Smooth muscle cell of the brain vasculature (primary cell): ENCODE data around the gene IFITM2.
"Not testable (repeated sequence)": the region's sequence is repeated elsewhere in the genome, so short reads cannot be mapped to it uniquely, and the experiment has no call there.

Experiments used
- DNase-seq: peaks from one replicate; pipeline ENCODE4 v3.0.0-alpha.2; 2012; ENCODE audit warnings: low read depth, low spot score

The IFITM2 gene

GRCh38 chr11:325796-326591 is 18.4 kb downstream of the IFITM2 start:
- no peak for DNase-seq

- no peak for DNase-seq
Observed at GRCh38 chr11:326592-326841, 18.9 kb downstream of the IFITM2 start.

- DNase-seq, result peak; percentile 64
Observed at GRCh38 chr11:326842-327580, 19.4 kb downstream of the IFITM2 start.

- DNase-seq, result no peak
Observed at GRCh38 chr11:327581-327923, 19.9 kb downstream of the IFITM2 start.

GRCh38 chr11:328012-328411 is 20.4 kb downstream of the IFITM2 start:
- no peak for DNase-seq

- not testable (repeated sequence) for DNase-seq
Observed at GRCh38 chr11:328516-329100, 21.0 kb downstream of the IFITM2 start.

- no peak for DNase-seq
Observed at GRCh38 chr11:329886-330253, 22.3 kb downstream of the IFITM2 start.

- DNase-seq, result no peak
Observed at GRCh38 chr11:330307-330693, 22.7 kb downstream of the IFITM2 start.

- no peak for DNase-seq
Observed at GRCh38 chr11:330694-331357, 23.2 kb downstream of the IFITM2 start.

- no peak for DNase-seq
Observed at GRCh38 chr11:331358-332060, 23.9 kb downstream of the IFITM2 start.

- no peak for DNase-seq
Observed at GRCh38 chr11:332651-333480, 25.2 kb downstream of the IFITM2 start.

- not testable (repeated sequence) for DNase-seq
Observed at GRCh38 chr11:333616-334263, 26.1 kb downstream of the IFITM2 start.

- DNase-seq, result no peak
Observed at GRCh38 chr11:334264-334994, 26.8 kb downstream of the IFITM2 start.

GRCh38 chr11:335779-336658 is 28.4 kb downstream of the IFITM2 start:
- DNase-seq, result peak; percentile 78

GRCh38 chr11:336659-337198 is 29.1 kb downstream of the IFITM2 start:
- DNase-seq, result no peak

- no peak for DNase-seq
Observed at GRCh38 chr11:337711-338110, 30.1 kb downstream of the IFITM2 start.

- DNase-seq, result no peak
Observed at GRCh38 chr11:339963-340362, 32.3 kb downstream of the IFITM2 start.
